ENCODE results near the gene FOXE3.

FOXE3 gene

GRCh38 chr1:47403321-47403910 lies 12.7 kb upstream of the FOXE3 start:
- in situ Hi-C loops (cut with HindIII; ENCODE audit: low sequenced_read_pairs), result no loop called here

GRCh38 chr1:47405697-47406096 lies 10.4 kb upstream of the FOXE3 start:
- in situ Hi-C loops (cut with HindIII; ENCODE audit: low sequenced_read_pairs), result no loop called here

GRCh38 chr1:47406966-47407365 lies 9.1 kb upstream of the FOXE3 start:
- in situ Hi-C loops (cut with HindIII; ENCODE audit: low sequenced_read_pairs), result no loop called here

- in situ Hi-C loops (cut with HindIII; ENCODE audit: low sequenced_read_pairs), result no loop called here
Observed at GRCh38 chr1:47407481-47407880, 8.6 kb upstream of the FOXE3 start.

- in situ Hi-C loops (cut with HindIII; ENCODE audit: low sequenced_read_pairs), result no loop called here
Observed at GRCh38 chr1:47409311-47410067, 6.6 kb upstream of the FOXE3 start.

GRCh38 chr1:47410068-47410455 lies 6.0 kb upstream of the FOXE3 start:
- in situ Hi-C loops (cut with HindIII; ENCODE audit: low sequenced_read_pairs), result no loop called here

- in situ Hi-C loops (cut with HindIII; ENCODE audit: low sequenced_read_pairs), result no loop called here
Observed at GRCh38 chr1:47411436-47411835, 4.6 kb upstream of the FOXE3 start.

- in situ Hi-C loops (cut with HindIII; ENCODE audit: low sequenced_read_pairs), result no loop called here
Observed at GRCh38 chr1:47412437-47412836, 3.6 kb upstream of the FOXE3 start.

- in situ Hi-C loops (cut with HindIII; ENCODE audit: low sequenced_read_pairs), result no loop called here
Observed at GRCh38 chr1:47416319-47417169, 459 bp downstream of the FOXE3 start.

GRCh38 chr1:47417170-47418044 lies 1.3 kb downstream of the FOXE3 start:
- in situ Hi-C loops (cut with HindIII; ENCODE audit: low sequenced_read_pairs), result no loop called here

- in situ Hi-C loops (cut with HindIII; ENCODE audit: low sequenced_read_pairs), result no loop called here
Observed at GRCh38 chr1:47418122-47418521, 2.0 kb downstream of the FOXE3 start.

GRCh38 chr1:47418681-47419325 lies 2.7 kb downstream of the FOXE3 start:
- in situ Hi-C loops (cut with HindIII; ENCODE audit: low sequenced_read_pairs), result no loop called here

GRCh38 chr1:47420547-47420946 lies 4.5 kb downstream of the FOXE3 start:
- in situ Hi-C loops (cut with HindIII; ENCODE audit: low sequenced_read_pairs), result no loop called here

- in situ Hi-C loops (cut with HindIII; ENCODE audit: low sequenced_read_pairs), result no loop called here
Observed at GRCh38 chr1:47423872-47424271, 7.8 kb downstream of the FOXE3 start.

GRCh38 chr1:47424336-47424982 lies 8.4 kb downstream of the FOXE3 start:
- in situ Hi-C loops (cut with HindIII; ENCODE audit: low sequenced_read_pairs), result no loop called here

GRCh38 chr1:47431534-47431933 lies 15.4 kb downstream of the FOXE3 start:
- in situ Hi-C loops (cut with HindIII; ENCODE audit: low sequenced_read_pairs), result no loop called here

- in situ Hi-C loops (cut with HindIII; ENCODE audit: low sequenced_read_pairs), result no loop called here
Observed at GRCh38 chr1:47432071-47433036, 16.3 kb downstream of the FOXE3 start.

- in situ Hi-C loops (cut with HindIII; ENCODE audit: low sequenced_read_pairs), result no loop called here
Observed at GRCh38 chr1:47433037-47433421, 16.9 kb downstream of the FOXE3 start.

All from DLD1 (cell line).